Smooth muscle cell (in vitro differentiated cells): ENCODE measurements around the gene TRPM5. TPM values are rescaled to one million over a fixed set of nuclear protein-coding genes. Genes with fewer than 3 reads are reported as not detected.

Experiments used
- DNase-seq: peaks from one replicate; lab custom pipeline; 2025; ENCODE audit not compliant: unreplicated experiment; lab: John Stamatoyannopoulos, UW
- H2AFZ ChIP-seq: fragments of 200-600 bp; sonication (generic); 2 replicates; pipeline ENCODE4 v1.6.0; 2016; ENCODE audit warnings: antibody characterized with exemption, low read depth, mild to moderate bottlenecking
- H3F3A ChIP-seq: fragments of 200-600 bp; sonication (generic); 2 replicates; pipeline ENCODE4 v1.6.0; 2017; ENCODE audit warnings: antibody characterized with exemption, low read depth
- H3K27ac ChIP-seq: fragments of 200-600 bp; sonication (generic); 2 replicates; pipeline ENCODE4 v1.5.1; 2016; ENCODE audit warnings: low read depth, mild to moderate bottlenecking
- H3K27me3 ChIP-seq: fragments of 200-600 bp; sonication (generic); 2 replicates; pipeline ENCODE4 v1.6.1; 2016; ENCODE audit warnings: low read depth, mild to moderate bottlenecking
- H3K36me3 ChIP-seq: fragments of 200-600 bp; sonication (generic); 2 replicates; pipeline ENCODE4 v1.5.1; 2016; ENCODE audit warnings: low read depth
- H3K4me1 ChIP-seq: fragments of 200-600 bp; sonication (generic); 2 replicates; pipeline ENCODE4 v1.5.1; 2016; ENCODE audit warnings: low read depth
- H3K4me2 ChIP-seq: fragments of 200-600 bp; sonication (generic); 2 replicates; pipeline ENCODE4 v1.6.0; 2016; ENCODE audit warnings: mild to moderate bottlenecking
- H3K4me3 ChIP-seq: fragments of 200-600 bp; sonication (generic); 2 replicates; pipeline ENCODE4 v1.5.1; 2016; ENCODE audit warnings: mild to moderate bottlenecking
- H3K79me2 ChIP-seq: fragments of 200-600 bp; sonication (generic); 2 replicates; pipeline ENCODE4 v1.6.0; 2016; ENCODE audit warnings: low read depth, mild to moderate bottlenecking
- H3K9ac ChIP-seq: fragments of 200-600 bp; sonication (generic); 2 replicates; pipeline ENCODE4 v1.6.0; 2016; ENCODE audit warnings: low read depth
- H3K9me3 ChIP-seq: fragments of 200-600 bp; sonication (generic); replicated peaks from 2 replicates; pipeline ENCODE4 v1.5.1; 2016; ENCODE audit warnings: low read depth
- H4K20me1 ChIP-seq: fragments of 200-600 bp; sonication (generic); 2 replicates; pipeline ENCODE4 v1.6.0; 2016; ENCODE audit warnings: low read depth
- WGBS: methylation state at CpG from one replicate; pipeline ENCODE4 v1.1.7; 2016; ENCODE audit warnings: low lambda C conversion rate; 5-methylcytosine and 5-hydroxymethylcytosine counted together
- polyA plus RNA-seq: library from polyadenylated mRNA; unstranded; fragments of >200 nt; fragmentation: Nextera tagmentation; extraction: Ambion mirVana; gene quantifications from 2 replicates; pipeline ENCODE4 v1.2.1, GENCODE V29; 2016
- total RNA-seq: library from RNA; depleted of rRNA; stranded (reverse); fragments of >200 nt; gene quantifications from 2 replicates; pipeline ENCODE4 v1.2.3, GENCODE V29; 2014
- TF ChIP-seq, protein P1 (sequence below): fragments of 200-600 bp; sonication (generic); IDR thresholded peaks from 2 replicates; pipeline ENCODE4 v1.5.1; 2017; ENCODE audit warnings: borderline replicate concordance, mild to moderate bottlenecking, antibody characterized with exemption; ENCODE audit not compliant: insufficient read depth, poor library complexity, severe bottlenecking

The TRPM5 gene
- total and polyA plus RNA-seq, 2 experiments from 2014 or later = not detected

DNA sequence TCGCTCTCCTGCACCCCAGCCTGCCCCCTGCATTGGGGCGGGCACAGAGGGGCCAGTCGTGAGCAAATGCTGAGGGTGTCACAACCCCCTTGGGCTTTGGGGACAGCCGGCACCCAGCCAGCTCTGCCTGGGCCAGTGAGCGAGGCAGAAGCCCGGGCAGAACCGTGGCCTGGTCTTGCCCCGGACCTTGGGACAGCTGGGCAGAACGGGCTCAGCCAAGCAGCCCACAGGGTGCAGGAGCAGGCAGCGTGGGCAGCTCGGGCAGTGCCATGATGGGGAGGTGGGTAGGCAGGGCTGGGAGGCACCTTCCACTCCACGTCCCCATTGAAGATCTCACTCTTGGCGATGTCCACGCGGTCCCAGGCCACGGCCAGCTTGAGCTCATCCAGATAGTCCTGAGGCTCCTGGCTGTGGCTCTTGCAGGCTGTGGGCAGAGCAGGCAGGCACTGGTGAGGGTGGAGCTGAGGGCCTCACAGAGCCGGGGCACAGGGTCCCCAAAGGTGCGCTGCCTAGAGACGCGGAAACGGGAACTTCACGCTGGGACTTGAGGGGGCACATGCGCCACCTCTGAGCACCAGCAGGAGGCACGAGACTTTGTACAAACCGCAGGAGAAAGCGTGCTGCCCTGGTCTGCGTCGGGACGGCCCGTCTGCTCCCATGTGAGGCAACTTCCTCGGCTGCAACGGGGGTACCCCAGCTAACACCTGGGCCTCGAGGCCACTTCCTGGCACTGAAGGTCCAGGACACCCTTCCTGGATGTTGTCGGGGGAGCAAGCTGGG lies 28.5 kb downstream of the TRPM5 start:
- no peak overlapping the region for H3K4me3 ChIP-seq
- H3K4me1 ChIP-seq = no peaks in the 10 kb centered on the region
- TF ChIP-seq, protein P1, sequence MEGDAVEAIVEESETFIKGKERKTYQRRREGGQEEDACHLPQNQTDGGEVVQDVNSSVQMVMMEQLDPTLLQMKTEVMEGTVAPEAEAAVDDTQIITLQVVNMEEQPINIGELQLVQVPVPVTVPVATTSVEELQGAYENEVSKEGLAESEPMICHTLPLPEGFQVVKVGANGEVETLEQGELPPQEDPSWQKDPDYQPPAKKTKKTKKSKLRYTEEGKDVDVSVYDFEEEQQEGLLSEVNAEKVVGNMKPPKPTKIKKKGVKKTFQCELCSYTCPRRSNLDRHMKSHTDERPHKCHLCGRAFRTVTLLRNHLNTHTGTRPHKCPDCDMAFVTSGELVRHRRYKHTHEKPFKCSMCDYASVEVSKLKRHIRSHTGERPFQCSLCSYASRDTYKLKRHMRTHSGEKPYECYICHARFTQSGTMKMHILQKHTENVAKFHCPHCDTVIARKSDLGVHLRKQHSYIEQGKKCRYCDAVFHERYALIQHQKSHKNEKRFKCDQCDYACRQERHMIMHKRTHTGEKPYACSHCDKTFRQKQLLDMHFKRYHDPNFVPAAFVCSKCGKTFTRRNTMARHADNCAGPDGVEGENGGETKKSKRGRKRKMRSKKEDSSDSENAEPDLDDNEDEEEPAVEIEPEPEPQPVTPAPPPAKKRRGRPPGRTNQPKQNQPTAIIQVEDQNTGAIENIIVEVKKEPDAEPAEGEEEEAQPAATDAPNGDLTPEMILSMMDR = no peak
- H3K27me3 ChIP-seq = no peaks in the 10 kb centered on the region
- H3K27ac ChIP-seq = no peak overlapping the region
- H3K9me3 ChIP-seq = no peaks in the 10 kb centered on the region
- H3K9ac ChIP-seq = no peak overlapping the region
- no peaks in the 10 kb centered on the region for H3K36me3 ChIP-seq
- H4K20me1 ChIP-seq = no peaks in the 10 kb centered on the region
- H3K4me2 ChIP-seq = no peak overlapping the region
- 95% methylated on average over 34 of the region's 34 CpGs for WGBS
- no peak for DNase-seq
- no peak overlapping the region for H2AFZ ChIP-seq
- H3K79me2 ChIP-seq = no peaks in the 10 kb centered on the region
- no peaks in the 10 kb centered on the region for H3F3A ChIP-seq

DNA sequence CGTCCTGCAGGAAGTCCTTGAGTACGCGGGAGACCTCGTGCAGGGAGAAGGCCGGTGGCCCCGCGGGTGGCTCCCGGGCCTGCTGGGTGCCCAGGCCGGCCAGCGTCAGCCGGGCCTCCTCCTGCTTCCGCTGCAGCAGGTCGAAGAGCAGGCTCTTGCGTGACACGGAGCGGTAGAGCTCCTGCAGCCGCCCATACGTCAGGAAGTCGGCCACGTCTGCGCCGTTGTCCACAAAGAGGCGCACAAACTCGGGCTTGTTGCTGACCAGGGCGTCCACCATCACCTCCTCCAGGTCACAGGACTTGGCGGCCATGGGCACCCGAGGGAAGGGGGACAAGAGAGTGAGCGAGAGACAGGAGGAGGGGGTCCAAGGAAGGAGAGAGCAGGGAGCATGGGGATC lies 29.1 kb downstream of the TRPM5 start:
- H3K4me1 ChIP-seq = no peaks in the 10 kb centered on the region
- no peak overlapping the region for H3K9ac ChIP-seq
- H3K9me3 ChIP-seq = no peaks in the 10 kb centered on the region
- H2AFZ ChIP-seq = no peak overlapping the region
- H3K4me2 ChIP-seq = no peak overlapping the region
- no peaks in the 10 kb centered on the region for H4K20me1 ChIP-seq
- H3K79me2 ChIP-seq = no peaks in the 10 kb centered on the region
- no peaks in the 10 kb centered on the region for H3K36me3 ChIP-seq
- WGBS = 94% methylated on average over 27 of the region's 28 CpGs
- H3K27ac ChIP-seq = no peak overlapping the region
- no peaks in the 10 kb centered on the region for H3F3A ChIP-seq
- no peaks in the 10 kb centered on the region for H3K27me3 ChIP-seq
- TF ChIP-seq, protein P1 = no peak
- DNase-seq = no peak
- no peak overlapping the region for H3K4me3 ChIP-seq

DNA sequence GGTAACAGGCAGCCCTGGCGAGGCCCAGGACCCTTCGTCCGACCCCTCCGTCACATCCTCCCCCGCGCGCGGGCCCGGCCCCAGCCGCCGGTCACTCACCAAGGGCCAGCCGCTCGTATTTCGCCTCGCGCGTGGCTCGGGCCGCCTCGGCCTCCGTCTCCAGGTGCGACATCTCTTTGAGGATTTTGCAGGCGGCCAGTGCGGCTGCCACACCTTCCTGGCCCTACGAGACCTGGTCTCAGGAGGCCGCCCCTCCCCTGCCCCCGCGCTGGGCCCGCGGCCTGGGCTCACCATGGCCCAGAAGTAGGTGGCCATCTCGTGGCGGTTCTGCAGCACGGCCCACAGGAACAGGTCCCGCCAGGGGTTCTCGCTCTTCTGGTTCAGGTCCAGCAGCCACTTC lies 29.7 kb downstream of the TRPM5 start:
- TF ChIP-seq, protein P1 = no peak
- H3K36me3 ChIP-seq = no peaks in the 10 kb centered on the region
- H3K79me2 ChIP-seq = no peaks in the 10 kb centered on the region
- no peaks in the 10 kb centered on the region for H3F3A ChIP-seq
- H3K9me3 ChIP-seq = no peaks in the 10 kb centered on the region
- H3K4me3 ChIP-seq = no peak overlapping the region
- H3K4me2 ChIP-seq = no peak overlapping the region
- H2AFZ ChIP-seq = no peak overlapping the region
- whole genome bisulfite sequencing = 97% methylated on average over 25 of the region's 35 CpGs
- no peak overlapping the region for H3K9ac ChIP-seq
- H3K4me1 ChIP-seq = no peaks in the 10 kb centered on the region
- H3K27ac ChIP-seq = no peak overlapping the region
- no peak for DNase-seq
- H4K20me1 ChIP-seq = no peaks in the 10 kb centered on the region
- no peaks in the 10 kb centered on the region for H3K27me3 ChIP-seq
